Activated CD8-positive, alpha-beta memory T cell treated with anti-CD3 and anti-CD28 coated beads for 24 hours (primary cell): Measurements from ENCODE around the gene VPS54.

ENCODE experiments used
- DNase-seq: peaks from one replicate; pipeline ENCODE4 v3.0.0-alpha.2; 2020

Gene VPS54

GRCh38 chr2:63893163-63893562 is 126.1 kb downstream of the VPS54 start:
- no peak for DNase-seq

GRCh38 chr2:63891488-63892030 is 127.7 kb downstream of the VPS54 start:
- DNase-seq: no peak

- DNase-seq: no peak
Observed at GRCh38 chr2:63890678-63891077, 128.6 kb downstream of the VPS54 start.

- DNase-seq: peak; percentile 65
Observed at GRCh38 chr2:63888490-63889402, 130.5 kb downstream of the VPS54 start.

- DNase-seq: no peak
Observed at GRCh38 chr2:63888053-63888452, 131.2 kb downstream of the VPS54 start.

- DNase-seq: no peak
Observed at GRCh38 chr2:63886445-63886844, 132.8 kb downstream of the VPS54 start.

GRCh38 chr2:63882395-63883105 is 136.7 kb downstream of the VPS54 start:
- no peak for DNase-seq

- DNase-seq: no peak
Observed at GRCh38 chr2:63881205-63881604, 138.0 kb downstream of the VPS54 start.

- DNase-seq: no peak
Observed at GRCh38 chr2:63880625-63881024, 138.6 kb downstream of the VPS54 start.

GRCh38 chr2:63879876-63880433 is 139.3 kb downstream of the VPS54 start:
- DNase-seq: no peak

GRCh38 chr2:63878486-63878885 is 140.7 kb downstream of the VPS54 start:
- DNase-seq: no peak

- no peak for DNase-seq
Observed at GRCh38 chr2:63876311-63876710, 142.9 kb downstream of the VPS54 start.

GRCh38 chr2:63875559-63876245 is 143.5 kb downstream of the VPS54 start:
- DNase-seq: no peak

- no peak for DNase-seq
Observed at GRCh38 chr2:63875131-63875527, 144.1 kb downstream of the VPS54 start.

GRCh38 chr2:63874204-63875130 is 144.8 kb downstream of the VPS54 start:
- no peak for DNase-seq

GRCh38 chr2:63872571-63873328 is 146.5 kb downstream of the VPS54 start:
- no peak for DNase-seq

- DNase-seq: no peak
Observed at GRCh38 chr2:63871864-63872263, 147.4 kb downstream of the VPS54 start.

- DNase-seq: no peak
Observed at GRCh38 chr2:63870679-63871078, 148.5 kb downstream of the VPS54 start.

GRCh38 chr2:63866009-63866709 is 153.1 kb downstream of the VPS54 start:
- no peak for DNase-seq

- no peak for DNase-seq
Observed at GRCh38 chr2:63865159-63865799, 153.9 kb downstream of the VPS54 start.
